Endodermal cell (in vitro differentiated cells): ENCODE data around the gene ASH1L. TPM values are rescaled to one million over a fixed set of nuclear protein-coding genes. Genes with fewer than 3 reads are reported as not detected.
A peak's percentile ranks its signal among the peaks of the same experiment; 100 is the strongest.
"Not testable (repeated sequence)": the region's sequence is repeated elsewhere in the genome, so short reads cannot be mapped to it uniquely, and the experiment has no call there.

Experiments used
- DNase-seq: peaks from one replicate; pipeline ENCODE4 v3.0.0-alpha.2; 2017
- H3K27ac ChIP-seq: 2 replicates; pipeline ENCODE4 v1.5.1; 2013; ENCODE audit warnings: mild to moderate bottlenecking, low read depth, low read length, moderate library complexity
- H3K27me3 ChIP-seq: 2 replicates; pipeline ENCODE4 v1.6.1; 2013; ENCODE audit warnings: mild to moderate bottlenecking, low read length, moderate library complexity; ENCODE audit not compliant: insufficient read depth, control insufficient read depth, poor library complexity, severe bottlenecking
- H3K36me3 ChIP-seq: 2 replicates; pipeline ENCODE4 v1.7.0; 2013; ENCODE audit warnings: mild to moderate bottlenecking, low read length, moderate library complexity; ENCODE audit not compliant: control insufficient read depth, insufficient read depth
- H3K4me1 ChIP-seq: one replicate; pipeline ENCODE4 v1.7.0; 2013; ENCODE audit warnings: low read length; ENCODE audit not compliant: control insufficient read depth, insufficient read depth
- H3K4me3 ChIP-seq: 2 replicates; pipeline ENCODE4 v1.5.1; 2013; ENCODE audit warnings: mild to moderate bottlenecking, low read length, moderate library complexity
- H3K9ac ChIP-seq: 2 replicates; pipeline ENCODE4 v1.6.1; 2013; ENCODE audit warnings: mild to moderate bottlenecking, low read length, moderate library complexity; ENCODE audit not compliant: poor library complexity, severe bottlenecking; ENCODE audit errors: extremely low read depth
- H3K9me3 ChIP-seq: 2 replicates; pipeline ENCODE4 v1.6.1; 2013; ENCODE audit warnings: mild to moderate bottlenecking, low read length, moderate library complexity; ENCODE audit not compliant: control insufficient read depth
- H3K27ac Mint-ChIP-seq: 2 replicates; pipeline ENCODE4 v1.8.0; 2020; ENCODE audit warnings: mixed read lengths
- H3K27me3 Mint-ChIP-seq: 2 replicates; pipeline ENCODE4 v1.8.0; 2021; ENCODE audit warnings: mild to moderate bottlenecking, mixed read lengths; ENCODE audit not compliant: insufficient read depth
- H3K36me3 Mint-ChIP-seq: 2 replicates; pipeline ENCODE4 v1.8.0; 2020; ENCODE audit warnings: low read depth, mixed read lengths
- H3K4me1 Mint-ChIP-seq: 2 replicates; pipeline ENCODE4 v1.8.0; 2020; ENCODE audit warnings: mixed read lengths
- H3K4me3 Mint-ChIP-seq: 2 replicates; pipeline ENCODE4 v1.8.0; 2020; ENCODE audit warnings: mild to moderate bottlenecking, moderate library complexity, mixed read lengths
- H3K9me3 Mint-ChIP-seq: 2 replicates; pipeline ENCODE4 v1.8.0; 2020; ENCODE audit warnings: mild to moderate bottlenecking, mixed read lengths
- CTCF ChIP-seq: fragments of 200-600 bp; sonication (generic); conservative IDR thresholded peaks from 2 replicates; pipeline ENCODE4 v1.5.0; 2021; ENCODE audit warnings: antibody characterized with exemption, mild to moderate bottlenecking
- WGBS, 2 experiments: methylation state at CpG; one replicate each; pipeline versions ENCODE4 v1.1.5 to v1.1.7; 2013; ENCODE audit warnings: missing lambda C conversion rate in 2 of 2, mixed read lengths in 1 of 2; ENCODE audit not compliant: insufficient coverage in 1 of 2, insufficient read length in 1 of 2; 5-methylcytosine and 5-hydroxymethylcytosine counted together
- total RNA-seq, 2 donors: library from RNA; stranded (reverse); fragmentation: NEBNext Ultra II Directional in 1 of 2; extraction: Animal tissue kit (Norgen Biotek cat#: 25700) in 1 of 2; gene quantifications; 2 replicates in 1 of 2; 3 replicates in 1 of 2; pipeline ENCODE4 v1.2.1, GENCODE V29; 2021

The ASH1L gene
- total RNA-seq, 2 donors from 2014 or later: 34.5 to 37.0 TPM

- Histone ChIP-seq H3K36me3 (no peaks in the 10 kb centered on the region), H3K9me3 (no peaks in the 10 kb centered on the region), H3K4me1 (no peaks in the 10 kb centered on the region), H3K27me3 (no peaks in the 10 kb centered on the region), H3K9ac (no peak overlapping the region), H3K27ac (no peak overlapping the region), H3K4me3 (no peak overlapping the region)
- peaks cover 10% of the 10 kb centered on the region for H3K4me1 Mint-ChIP-seq
- no peak overlapping the region for H3K27ac Mint-ChIP-seq
- H3K36me3 Mint-ChIP-seq: peaks cover 12% of the 10 kb centered on the region
- no peak for TF ChIP-seq CTCF
- no peak overlapping the region for H3K4me3 Mint-ChIP-seq
- no peaks in the 10 kb centered on the region for H3K9me3 Mint-ChIP-seq
- 95 to 96% methylated on average over 2 to 3 of the region's 3 CpGs for whole genome bisulfite sequencing, 2 experiments
- no peak for DNase-seq
- no peaks in the 10 kb centered on the region for H3K27me3 Mint-ChIP-seq
These were observed 11.5 kb upstream of the ASH1L start for GRCh38 chr1:155574077-155574476.

GRCh38 chr1:155570593-155570990 lies 8.0 kb upstream of the ASH1L start:
- Mint-ChIP-seq H3K36me3 (peaks cover 29% of the 10 kb centered on the region), H3K27me3 (no peaks in the 10 kb centered on the region), H3K4me1 (peaks cover 10% of the 10 kb centered on the region), H3K27ac (no peak overlapping the region), H3K4me3 (no peak overlapping the region), H3K9me3 (no peaks in the 10 kb centered on the region)
- no peak for TF ChIP-seq CTCF
- WGBS, 2 experiments: 93% methylated on average over 4 of the region's 4 CpGs; no CpG with 5 or more reads in 1 of the 2 experiments
- peaks cover 6% of the 10 kb centered on the region for H3K36me3 ChIP-seq
- peak; percentile 14 for DNase-seq
- H3K4me3 ChIP-seq: no peak overlapping the region
- H3K27me3 ChIP-seq: no peaks in the 10 kb centered on the region
- H3K9ac ChIP-seq: no peak overlapping the region
- H3K4me1 ChIP-seq: no peaks in the 10 kb centered on the region
- H3K9me3 ChIP-seq: no peaks in the 10 kb centered on the region
- no peak overlapping the region for H3K27ac ChIP-seq

- no peak overlapping the region for H3K27ac ChIP-seq
- WGBS, 2 experiments: 91 to 95% methylated on average over 4 to 5 of the region's 6 CpGs
These were observed 7.5 kb upstream of the ASH1L start for GRCh38 chr1:155569988-155570592.

GRCh38 chr1:155563377-155564022 lies 897 bp upstream of the ASH1L start:
- H3K9me3 ChIP-seq, DNase-seq, H3K9me3 Mint-ChIP-seq, H3K27me3 ChIP-seq, H3K4me1 ChIP-seq, H3K27me3 Mint-ChIP-seq: not testable (repeated sequence)
- H3K4me3 ChIP-seq: peak overlapping the region; percentile 94
- peak overlapping the region; percentile 99 for H3K27ac ChIP-seq
- H3K36me3 ChIP-seq: peaks cover 11% of the 10 kb centered on the region
- peak overlapping the region; percentile 96 for H3K9ac ChIP-seq
- peaks cover 16% of the 10 kb centered on the region for H3K36me3 Mint-ChIP-seq
- H3K4me3 Mint-ChIP-seq: peak overlapping the region; percentile 94
- peak overlapping the region; percentile 97 for H3K27ac Mint-ChIP-seq
- H3K4me1 Mint-ChIP-seq: peaks cover 13% of the 10 kb centered on the region
- WGBS, 2 experiments: 0 to 4% methylated on average over 9 to 18 of the region's 19 CpGs

More at GRCh38 chr1:155569988-155570592, 7.5 kb upstream of the ASH1L start:
- no peaks in the 10 kb centered on the region for H3K27me3 ChIP-seq
- H3K4me1 ChIP-seq: no peaks in the 10 kb centered on the region
- peak; percentile 19 for DNase-seq
- Mint-ChIP-seq H3K36me3 (peaks cover 30% of the 10 kb centered on the region), H3K27me3 (no peaks in the 10 kb centered on the region), H3K27ac (no peak overlapping the region), H3K4me3 (no peak overlapping the region), H3K4me1 (peaks cover 10% of the 10 kb centered on the region), H3K9me3 (no peaks in the 10 kb centered on the region)
- H3K4me3 ChIP-seq: no peak overlapping the region
- H3K9ac ChIP-seq: no peak overlapping the region
- no peak for TF ChIP-seq CTCF
- no peaks in the 10 kb centered on the region for H3K9me3 ChIP-seq
- peaks cover 11% of the 10 kb centered on the region for H3K36me3 ChIP-seq
